Spleen (tissue), 7 donors: ENCODE results near the gene ROR1.

Experiments used
- POLR2A ChIP-seq, 3 donors: fragments of 450-650 bp; IDR thresholded peaks; one replicate each; pipeline ENCODE4 v1.5.1; 2017; ENCODE audit warnings: antibody characterized with exemption in 3 of 3, mild to moderate bottlenecking in 1 of 3
- TF ChIP-seq, protein P1 (sequence below), 11 experiments: fragments of 200-600 bp in 7 of 11; fragments of 450-650 bp in 4 of 11; sonication (generic) in 4 of 11; IDR thresholded peaks in 8 of 11; conservative IDR thresholded peaks in 3 of 11; 1 replicate in 7 of 11; 2 replicates in 4 of 11; pipeline versions ENCODE4 v1.4.0 to v1.8.0; 2016 to 2021; ENCODE audit warnings: antibody characterized with exemption in 11 of 11, inconsistent platforms in 4 of 11, mild to moderate bottlenecking in 1 of 11
- donor health status: DM: no; HTN: no; CAD: no; lungs with moderate emphysema.
- donor health status: DM: no; HTN: no; CAD: no.
- donor health status: DM: no; HTN: no; CAD: no.

DNA sequence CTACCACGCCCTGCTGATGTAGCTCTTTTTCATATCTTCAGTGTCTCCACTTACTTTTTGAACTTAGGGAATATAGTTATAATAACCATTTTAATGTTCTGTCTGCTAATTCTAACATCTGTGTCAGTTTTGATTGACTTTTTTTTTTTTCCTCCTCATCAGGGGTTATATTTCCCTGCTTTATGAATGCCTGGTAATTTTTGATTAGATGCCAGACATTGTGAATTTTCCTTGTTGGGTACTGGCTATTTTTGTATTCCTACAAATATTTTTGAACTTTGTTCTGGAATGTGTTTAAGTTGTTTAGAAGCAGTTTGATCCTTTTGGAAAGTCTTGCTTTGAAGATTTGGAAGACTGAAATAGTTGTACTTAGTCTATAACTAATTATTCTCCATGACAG lies 82.1 kb downstream of the ROR1 start:
- TF ChIP-seq, protein P1, sequence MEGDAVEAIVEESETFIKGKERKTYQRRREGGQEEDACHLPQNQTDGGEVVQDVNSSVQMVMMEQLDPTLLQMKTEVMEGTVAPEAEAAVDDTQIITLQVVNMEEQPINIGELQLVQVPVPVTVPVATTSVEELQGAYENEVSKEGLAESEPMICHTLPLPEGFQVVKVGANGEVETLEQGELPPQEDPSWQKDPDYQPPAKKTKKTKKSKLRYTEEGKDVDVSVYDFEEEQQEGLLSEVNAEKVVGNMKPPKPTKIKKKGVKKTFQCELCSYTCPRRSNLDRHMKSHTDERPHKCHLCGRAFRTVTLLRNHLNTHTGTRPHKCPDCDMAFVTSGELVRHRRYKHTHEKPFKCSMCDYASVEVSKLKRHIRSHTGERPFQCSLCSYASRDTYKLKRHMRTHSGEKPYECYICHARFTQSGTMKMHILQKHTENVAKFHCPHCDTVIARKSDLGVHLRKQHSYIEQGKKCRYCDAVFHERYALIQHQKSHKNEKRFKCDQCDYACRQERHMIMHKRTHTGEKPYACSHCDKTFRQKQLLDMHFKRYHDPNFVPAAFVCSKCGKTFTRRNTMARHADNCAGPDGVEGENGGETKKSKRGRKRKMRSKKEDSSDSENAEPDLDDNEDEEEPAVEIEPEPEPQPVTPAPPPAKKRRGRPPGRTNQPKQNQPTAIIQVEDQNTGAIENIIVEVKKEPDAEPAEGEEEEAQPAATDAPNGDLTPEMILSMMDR (IDR thresholded peaks at IDR 0.05 in 8 of 11, conservative IDR thresholded peaks at IDR 0.05 in 3 of 11): no peak
- no peak for TF ChIP-seq POLR2A (IDR thresholded peaks at IDR 0.05)
